HEK293 (cell line): ENCODE data around the gene PDCL2.

ENCODE experiments used
- CTCF ChIA-PET: fragments of 350-600 bp; formaldehyde crosslinking; extraction: SDS; loops from one replicate; lab custom pipeline; 2021; ENCODE audit warnings: antibody characterized with exemption; lab: Yijun Ruan, JAX
- POLR2A ChIA-PET: fragments of 300-600 bp; formaldehyde crosslinking; extraction: SDS; loops from one replicate; lab custom pipeline; 2020; ENCODE audit warnings: antibody characterized with exemption, inconsistent platforms; lab: Yijun Ruan, JAX
- H3K27ac ChIP-seq: fragments of 200-500 bp; sonication (Bioruptor generic); 2 replicates; pipeline ENCODE4 v1.5.1; 2014; ENCODE audit warnings: low read depth, low read length, control low read depth, inconsistent platforms; ENCODE audit errors: extremely low read depth
- H3K36me3 ChIP-seq, 2 experiments: fragments of 200-500 bp in 1 of 2; sonication (Bioruptor generic) in 1 of 2; 1 replicate in 1 of 2; 2 replicates in 1 of 2; pipeline ENCODE4 v1.5.1; 2014 to 2017; ENCODE audit warnings: inconsistent platforms in 2 of 2, low read length in 2 of 2; ENCODE audit not compliant: control insufficient read depth in 2 of 2, insufficient read depth in 1 of 2
- H3K4me1 ChIP-seq: fragments of 200-500 bp; sonication (Bioruptor generic); 2 replicates; pipeline ENCODE4 v1.5.1; 2014; ENCODE audit warnings: mild to moderate bottlenecking, low read length, inconsistent platforms; ENCODE audit not compliant: control insufficient read depth, insufficient read depth
- H3K4me3 ChIP-seq: 2 replicates; pipeline ENCODE4 v1.5.1; 2011; ENCODE audit warnings: low read depth, mild to moderate bottlenecking, control low read depth, low read length, moderate library complexity
- H3K9me3 ChIP-seq: fragments of 200-500 bp; sonication (Bioruptor generic); 2 replicates; pipeline ENCODE4 v1.5.1; 2014; ENCODE audit warnings: low read depth, low read length, inconsistent platforms; ENCODE audit not compliant: control insufficient read depth, insufficient read depth
- MEIS1 ChIP-seq: sonication (generic); formaldehyde crosslinking; IDR thresholded peaks from 2 replicates; pipeline ENCODE4 v1.8.1; 2022; ENCODE audit warnings: missing genetic modification reagents, mild to moderate bottlenecking, borderline replicate concordance
- SETDB1 ChIP-seq: IDR thresholded peaks from one replicate; pipeline ENCODE4 v1.6.1; 2017; ENCODE audit warnings: mild to moderate bottlenecking, low read length, moderate library complexity, mixed read lengths; ENCODE audit not compliant: insufficient read length
- YY1 ChIP-seq: fragments of 450-650 bp; formaldehyde crosslinking; IDR thresholded peaks from 2 replicates; pipeline ENCODE4 v1.5.1; 2018; ENCODE audit warnings: missing biosample characterization, missing genetic modification characterization
- ZBTB49 ChIP-seq: fragments of 450-650 bp; formaldehyde crosslinking; IDR thresholded peaks from 2 replicates; pipeline ENCODE4 v1.5.1; 2016; ENCODE audit warnings: missing biosample characterization, missing genetic modification characterization, low read depth
- ZNF169 ChIP-seq: fragments of 450-650 bp; formaldehyde crosslinking; IDR thresholded peaks from 2 replicates; pipeline ENCODE4 v1.5.1; 2016; ENCODE audit warnings: missing biosample characterization, missing genetic modification characterization
- ZNF184 ChIP-seq: fragments of 450-650 bp; IDR thresholded peaks from 2 replicates; pipeline ENCODE4 v1.5.1; 2018; ENCODE audit warnings: missing biosample characterization, mild to moderate bottlenecking, missing genetic modification characterization
- ZNF23 ChIP-seq: fragments of 450-650 bp; formaldehyde crosslinking; IDR thresholded peaks from 2 replicates; pipeline ENCODE4 v1.5.1; 2016; ENCODE audit warnings: missing biosample characterization, missing genetic modification characterization, borderline replicate concordance
- ZNF248 ChIP-seq: fragments of 450-650 bp; formaldehyde crosslinking; IDR thresholded peaks from 2 replicates; pipeline ENCODE4 v1.5.1; 2017; ENCODE audit warnings: missing biosample characterization, missing genetic modification characterization
- ZNF266 ChIP-seq: fragments of 450-650 bp; formaldehyde crosslinking; IDR thresholded peaks from 2 replicates; pipeline ENCODE4 v1.5.1; 2016; ENCODE audit warnings: missing biosample characterization, missing genetic modification characterization, low read depth
- ZNF366 ChIP-seq: fragments of 450-650 bp; formaldehyde crosslinking; conservative IDR thresholded peaks from 2 replicates; pipeline ENCODE4 v1.5.1; 2016; ENCODE audit warnings: missing biosample characterization, missing genetic modification characterization
- ZNF391 ChIP-seq: fragments of 450-650 bp; formaldehyde crosslinking; IDR thresholded peaks from 2 replicates; pipeline ENCODE4 v1.5.1; 2016; ENCODE audit warnings: low read depth, missing biosample characterization, missing genetic modification characterization, borderline replicate concordance
- ZNF416 ChIP-seq: fragments of 450-650 bp; formaldehyde crosslinking; IDR thresholded peaks from 2 replicates; pipeline ENCODE4 v1.5.1; 2016; ENCODE audit warnings: missing biosample characterization, missing genetic modification characterization
- ZNF423 ChIP-seq: fragments of 450-650 bp; formaldehyde crosslinking; IDR thresholded peaks from 2 replicates; pipeline ENCODE4 v1.5.1; 2016; ENCODE audit warnings: missing biosample characterization, missing genetic modification characterization
- ZNF548 ChIP-seq: fragments of 450-650 bp; formaldehyde crosslinking; IDR thresholded peaks from 2 replicates; pipeline ENCODE4 v1.5.1; 2016; ENCODE audit warnings: missing biosample characterization, missing genetic modification characterization
- ZNF549 ChIP-seq: fragments of 450-650 bp; IDR thresholded peaks from 2 replicates; pipeline ENCODE4 v1.5.1; 2018; ENCODE audit warnings: missing biosample characterization, missing genetic modification characterization, mild to moderate bottlenecking, inconsistent platforms, moderate library complexity
- ZNF558 ChIP-seq: fragments of 450-650 bp; formaldehyde crosslinking; IDR thresholded peaks from 2 replicates; pipeline ENCODE4 v1.5.1; 2016; ENCODE audit warnings: missing biosample characterization, missing genetic modification characterization
- ZNF621 ChIP-seq: fragments of 450-650 bp; formaldehyde crosslinking; IDR thresholded peaks from 2 replicates; pipeline ENCODE4 v1.5.1; 2017; ENCODE audit warnings: missing biosample characterization, missing genetic modification characterization
- ZNF624 ChIP-seq: fragments of 450-650 bp; formaldehyde crosslinking; IDR thresholded peaks from 2 replicates; pipeline ENCODE4 v1.5.1; 2017; ENCODE audit warnings: missing biosample characterization, missing genetic modification characterization
- ZNF645 ChIP-seq: fragments of 450-650 bp; formaldehyde crosslinking; IDR thresholded peaks from 2 replicates; pipeline ENCODE4; 2016; ENCODE audit warnings: missing biosample characterization, missing genetic modification characterization
- ZNF658 ChIP-seq: fragments of 450-650 bp; formaldehyde crosslinking; IDR thresholded peaks from 2 replicates; pipeline ENCODE4; 2016; ENCODE audit warnings: missing biosample characterization, missing genetic modification characterization
- ZNF664 ChIP-seq: fragments of 450-650 bp; formaldehyde crosslinking; IDR thresholded peaks from 2 replicates; pipeline ENCODE4 v1.5.1; 2016; ENCODE audit warnings: missing biosample characterization, missing genetic modification characterization
- ZNF677 ChIP-seq: fragments of 450-650 bp; IDR thresholded peaks from 2 replicates; pipeline ENCODE4 v1.5.0; 2018; ENCODE audit warnings: missing biosample characterization, mild to moderate bottlenecking, missing genetic modification characterization, moderate library complexity
- ZNF76 ChIP-seq: fragments of 450-650 bp; formaldehyde crosslinking; IDR thresholded peaks from 2 replicates; pipeline ENCODE4; 2016; ENCODE audit warnings: low read depth, missing biosample characterization, missing genetic modification characterization, borderline replicate concordance
- ZNF777 ChIP-seq: fragments of 450-650 bp; formaldehyde crosslinking; IDR thresholded peaks from 2 replicates; pipeline ENCODE4 v1.5.1; 2017; ENCODE audit warnings: missing biosample characterization, missing genetic modification characterization, borderline replicate concordance
- ZNF830 ChIP-seq: fragments of 450-650 bp; IDR thresholded peaks from 2 replicates; pipeline ENCODE4 v1.5.0; 2018; ENCODE audit warnings: missing biosample characterization, missing genetic modification characterization, low read depth, mild to moderate bottlenecking, moderate library complexity
- ZSCAN16 ChIP-seq: fragments of 450-650 bp; formaldehyde crosslinking; IDR thresholded peaks from 2 replicates; pipeline ENCODE4 v1.5.1; 2016; ENCODE audit warnings: missing biosample characterization, missing genetic modification characterization
- ZSCAN5A ChIP-seq: fragments of 450-650 bp; formaldehyde crosslinking; IDR thresholded peaks from 2 replicates; pipeline ENCODE4 v1.5.1; 2016; ENCODE audit warnings: missing biosample characterization, missing genetic modification characterization

Gene PDCL2

GRCh38 chr4:55512077-55512476 is 80.0 kb downstream of the PDCL2 start:
- Histone ChIP-seq H3K4me3 (no peak overlapping the region), H3K9me3 (no peaks in the 10 kb centered on the region), H3K4me1 (no peaks in the 10 kb centered on the region), H3K27ac (no peak overlapping the region), H3K36me3 (peaks cover 0 to 7% of the 10 kb centered on the region in 2 experiments; a peak in 1 of 3 replicates)
- TF ChIP-seq ZNF664 (tag by site-specific recombination), result peak; percentile 73; the same call in 1 of the 2 replicates
- peak; percentile 92 for TF ChIP-seq ZNF184
- TF ChIP-seq ZNF23 (tag by site-specific recombination), result no peak
- POLR2A ChIA-PET, result no interaction called here
- CTCF ChIA-PET, result no interaction called here

GRCh38 chr4:55510685-55511084 is 81.4 kb downstream of the PDCL2 start:
- POLR2A ChIA-PET, result no interaction called here
- no peak for TF ChIP-seq ZSCAN16
- no peak for TF ChIP-seq ZBTB49 (tag by site-specific recombination)
- TF ChIP-seq SETDB1, result no peak
- no peak for TF ChIP-seq ZNF391 (tag by site-specific recombination)
- no peak for TF ChIP-seq ZNF76 (tag by site-specific recombination)
- no peak for TF ChIP-seq ZNF549 (tag by site-specific recombination)
- TF ChIP-seq, all 188 proteins: peak for 0
- H3K4me1 ChIP-seq, result no peaks in the 10 kb centered on the region
- no peaks in the 10 kb centered on the region for H3K9me3 ChIP-seq
- H3K36me3 ChIP-seq, result peaks cover 0 to 7% of the 10 kb centered on the region in 2 experiments; a peak in 2 of 3 replicates
- no peak overlapping the region for H3K27ac ChIP-seq
- CTCF ChIA-PET, result no interaction called here
- H3K4me3 ChIP-seq, result no peak overlapping the region

GRCh38 chr4:55509266-55509665 is 82.8 kb downstream of the PDCL2 start:
- H3K4me1 ChIP-seq, result no peaks in the 10 kb centered on the region
- H3K27ac ChIP-seq, result no peak overlapping the region
- TF ChIP-seq ZNF658, result no peak
- TF ChIP-seq ZNF777 (tag by site-specific recombination), result no peak
- H3K36me3 ChIP-seq, result peaks cover 0 to 7% of the 10 kb centered on the region in 2 experiments; a peak in 2 of 3 replicates
- no peaks in the 10 kb centered on the region for H3K9me3 ChIP-seq
- CTCF ChIA-PET, result no interaction called here
- POLR2A ChIA-PET, result no interaction called here
- no peak overlapping the region for H3K4me3 ChIP-seq

GRCh38 chr4:55507612-55508011 is 84.4 kb downstream of the PDCL2 start:
- no peaks in the 10 kb centered on the region for H3K4me1 ChIP-seq
- ChIA-PET CTCF (no interaction called here), POLR2A (no interaction called here)
- H3K9me3 ChIP-seq, result no peaks in the 10 kb centered on the region
- H3K27ac ChIP-seq, result no peak overlapping the region
- peaks cover 0 to 7% of the 10 kb centered on the region in 2 experiments; a peak in 2 of 3 replicates for H3K36me3 ChIP-seq
- H3K4me3 ChIP-seq, result no peak overlapping the region
- TF ChIP-seq ZNF830, result no peak
- no peak for TF ChIP-seq ZNF548
- no peak for TF ChIP-seq ZSCAN5A (tag by site-specific recombination)
- no peak for TF ChIP-seq ZNF248 (tag by site-specific recombination)
- TF ChIP-seq ZNF624 (tag by site-specific recombination), result no peak
- no peak for TF ChIP-seq ZNF266
- TF ChIP-seq ZNF645 (tag by site-specific recombination), result no peak
- no peak for TF ChIP-seq ZNF366 (tag by site-specific recombination)
- TF ChIP-seq ZNF621 (tag by site-specific recombination), result no peak
- TF ChIP-seq ZNF677 (tag by site-specific recombination), result no peak
- no peak for TF ChIP-seq YY1
- TF ChIP-seq ZNF558, result no peak
- no peak for TF ChIP-seq ZNF169 (tag by site-specific recombination)
- TF ChIP-seq MEIS1 (CRISPR knock-in tag), result no peak
- no peak for TF ChIP-seq ZNF423 (tag by site-specific recombination)
- TF ChIP-seq ZNF416, result no peak
